Right lobe of liver (tissue), 6 donors: ENCODE results near the gene FXR2. TPM values are rescaled to one million over a fixed set of nuclear protein-coding genes. Genes with fewer than 3 reads are reported as not detected.

Experiments
- ATAC-seq, 4 donors: fragments of 200-7000 bp; cut with Tn5 transposase; one replicate each; pipeline ENCODE4 v1.9.1; 2020; ENCODE audit warnings: mild to moderate bottlenecking in 4 of 4, moderate library complexity in 4 of 4
- DNase-seq, 3 donors: peaks; one replicate each; pipeline ENCODE4 v3.0.0-alpha.2; 2020
- H3K27ac ChIP-seq, 3 donors: fragments of 200-600 bp; one replicate each; pipeline ENCODE4 v1.8.0; 2022
- H3K27me3 ChIP-seq, 2 donors: fragments of 200-600 bp; one replicate each; pipeline ENCODE4 v1.8.0; 2022
- H3K36me3 ChIP-seq, 4 donors: fragments of 200-600 bp; sonication (generic) in 1 of 4; one replicate each; pipeline versions ENCODE4 v1.5.1 to v1.8.0; 2017 to 2022; ENCODE audit warnings: control low read depth in 1 of 4
- H3K4me1 ChIP-seq, 4 donors: fragments of 200-600 bp; sonication (generic) in 1 of 4; one replicate each; pipeline versions ENCODE4 v1.5.1 to v1.8.0; 2017 to 2022; ENCODE audit warnings: control low read depth in 1 of 4
- H3K4me3 ChIP-seq, 3 donors: fragments of 200-600 bp; one replicate each; pipeline ENCODE4 v1.8.0; 2022
- H3K9me3 ChIP-seq, 4 donors: fragments of 200-600 bp; sonication (generic) in 1 of 4; one replicate each; pipeline versions ENCODE4 v1.5.1 to v1.8.0; 2017 to 2022; ENCODE audit warnings: control low read depth in 1 of 4
- POLR2A ChIP-seq: fragments of 450-650 bp; IDR thresholded peaks from one replicate; pipeline ENCODE4 v1.6.1; 2017; ENCODE audit warnings: antibody characterized with exemption, mild to moderate bottlenecking
- WGBS: methylation state at CpG from one replicate; pipeline ENCODE4 v1.1.6; 2018; ENCODE audit warnings: low coverage, low lambda C conversion rate; ENCODE audit not compliant: insufficient coverage; ENCODE audit errors: missing lambda C conversion rate; 5-methylcytosine and 5-hydroxymethylcytosine counted together
- intact Hi-C, 2 donors: fragments of 100-400 bp; cut with DNase I; formaldehyde crosslinking; loops; one replicate each; pipeline versions ENCODE4 v1.11.2 to v1.14.1; 2022
- total RNA-seq, 6 experiments: library from RNA; depleted of rRNA in 2 of 6; stranded (reverse); fragments of >200 nt in 2 of 6; fragmentation: NEBNext Ultra II Directional in 3 of 6; extraction: Animal tissue kit (Norgen Biotek cat#: 25700) in 3 of 6; gene quantifications; one replicate each; pipeline versions ENCODE4 v1.1.0 to v1.2.4, GENCODE V29; 2016 to 2023
- TF ChIP-seq, protein P1 (sequence below), 4 donors: fragments of 200-600 bp in 3 of 4; fragments of 450-650 bp in 1 of 4; IDR thresholded peaks; one replicate each; pipeline versions ENCODE4 v1.5.1 to v1.8.0; 2016 to 2022; ENCODE audit warnings: antibody characterized with exemption in 4 of 4, mild to moderate bottlenecking in 2 of 4
- donor health status: DM: no; HTN: yes; CAD: no.
- donor health status: DM: no; HTN: no; CAD: no.
- donor health status: DM: no; HTN: no; CAD: no.
- donor health status: DM: no; HTN: yes; CAD: no.
- donor health status: DM: no; HTN: yes; CAD: no.

Gene FXR2
- total RNA-seq, 6 experiments from 2014 or later, result 14.3 to 23.2 (median 16.7) TPM

DNA sequence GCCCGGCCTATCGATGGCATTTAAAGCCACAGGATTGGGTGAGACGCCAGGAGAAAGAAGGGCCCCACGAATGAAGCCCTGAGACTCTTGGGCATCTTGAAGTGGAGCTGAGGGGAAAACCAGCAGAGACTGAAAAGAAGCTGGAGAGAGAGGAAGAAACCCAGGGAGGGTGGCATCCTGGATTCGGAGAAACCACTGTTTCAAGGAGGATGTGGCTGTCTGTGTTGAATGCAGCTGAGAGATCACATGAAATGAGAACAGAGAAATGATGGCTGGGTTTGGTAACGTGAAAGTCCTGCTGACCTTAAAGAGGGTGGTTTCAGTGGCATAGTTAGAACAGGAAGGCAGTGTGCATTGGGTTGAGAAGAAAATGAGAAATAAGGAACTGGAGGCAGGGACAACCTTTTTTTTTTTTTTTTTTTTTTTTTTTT lies 62.1 kb downstream of the FXR2 start:
- H3K9me3 ChIP-seq, result no peaks in the 10 kb centered on the region
- TF ChIP-seq, protein P1, sequence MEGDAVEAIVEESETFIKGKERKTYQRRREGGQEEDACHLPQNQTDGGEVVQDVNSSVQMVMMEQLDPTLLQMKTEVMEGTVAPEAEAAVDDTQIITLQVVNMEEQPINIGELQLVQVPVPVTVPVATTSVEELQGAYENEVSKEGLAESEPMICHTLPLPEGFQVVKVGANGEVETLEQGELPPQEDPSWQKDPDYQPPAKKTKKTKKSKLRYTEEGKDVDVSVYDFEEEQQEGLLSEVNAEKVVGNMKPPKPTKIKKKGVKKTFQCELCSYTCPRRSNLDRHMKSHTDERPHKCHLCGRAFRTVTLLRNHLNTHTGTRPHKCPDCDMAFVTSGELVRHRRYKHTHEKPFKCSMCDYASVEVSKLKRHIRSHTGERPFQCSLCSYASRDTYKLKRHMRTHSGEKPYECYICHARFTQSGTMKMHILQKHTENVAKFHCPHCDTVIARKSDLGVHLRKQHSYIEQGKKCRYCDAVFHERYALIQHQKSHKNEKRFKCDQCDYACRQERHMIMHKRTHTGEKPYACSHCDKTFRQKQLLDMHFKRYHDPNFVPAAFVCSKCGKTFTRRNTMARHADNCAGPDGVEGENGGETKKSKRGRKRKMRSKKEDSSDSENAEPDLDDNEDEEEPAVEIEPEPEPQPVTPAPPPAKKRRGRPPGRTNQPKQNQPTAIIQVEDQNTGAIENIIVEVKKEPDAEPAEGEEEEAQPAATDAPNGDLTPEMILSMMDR (IDR thresholded peaks at IDR 0.05), result no peak
- peak; percentile 24 for TF ChIP-seq POLR2A
- no peak for DNase-seq
- H3K4me3 ChIP-seq, result no peak overlapping the region
- intact Hi-C loops, result no loop called here
- H3K36me3 ChIP-seq, result no peaks in the 10 kb centered on the region
- no peaks in the 10 kb centered on the region for H3K27me3 ChIP-seq
- peaks cover 0 to 4% (median 0%) of the 10 kb centered on the region in 4 donors for H3K4me1 ChIP-seq
- WGBS, result 49% methylated on average over 5 of the region's 6 CpGs
- no peak overlapping the region for H3K27ac ChIP-seq
- ATAC-seq, result peak in 2 of 4 donors; percentile 36 to 48

DNA sequence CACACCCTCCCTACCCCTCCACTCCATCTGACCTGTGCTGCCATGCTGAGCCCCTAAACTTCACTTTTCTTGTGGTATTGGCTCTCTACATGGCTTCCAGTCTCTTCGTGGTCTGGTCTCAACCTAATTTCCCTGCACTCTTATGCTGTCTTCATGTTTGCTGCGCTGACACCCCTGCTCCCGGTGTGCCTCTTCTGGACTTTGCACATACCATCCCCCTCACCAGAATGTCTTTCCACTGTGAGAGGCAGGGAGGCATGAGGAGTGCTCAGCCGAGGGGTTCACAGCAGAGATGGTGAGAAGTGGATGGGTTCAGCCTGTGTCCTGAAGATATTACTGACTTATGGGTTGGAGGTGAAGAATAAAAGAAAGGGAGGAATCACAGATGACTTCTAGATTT lies 63.3 kb downstream of the FXR2 start:
- Histone ChIP-seq H3K27me3 (no peaks in the 10 kb centered on the region), H3K36me3 (no peaks in the 10 kb centered on the region), H3K9me3 (no peaks in the 10 kb centered on the region), H3K4me3 (no peak overlapping the region), H3K4me1 (peaks cover 0 to 4% (median 0%) of the 10 kb centered on the region in 4 donors), H3K27ac (no peak overlapping the region)
- DNase-seq (no peak), ATAC-seq (no peak)
- no peak for TF ChIP-seq POLR2A
- TF ChIP-seq, protein P1 (IDR thresholded peaks at IDR 0.05), result no peak
- 78% methylated on average over 4 of the region's 4 CpGs for WGBS
- intact Hi-C loops, result no loop called here

DNA sequence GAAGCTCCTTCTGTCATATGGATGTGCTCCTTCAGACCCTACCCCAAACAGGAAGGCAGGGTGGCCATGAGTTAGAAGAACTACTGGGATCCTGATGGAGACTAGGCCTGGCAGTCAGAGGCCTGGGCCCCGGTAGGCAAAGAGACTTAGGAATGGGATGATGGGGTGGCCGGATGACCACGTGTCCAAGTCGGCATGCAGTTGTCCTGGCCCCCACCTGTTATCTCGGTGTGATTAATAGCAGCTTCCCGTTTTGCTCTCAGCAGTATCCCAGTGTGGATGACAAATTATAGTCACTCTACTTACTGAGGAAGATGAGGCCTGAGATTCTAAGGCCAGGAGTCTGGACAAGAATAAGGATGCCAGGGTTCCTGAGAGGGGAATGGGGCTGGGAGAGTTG lies 64.4 kb downstream of the FXR2 start:
- DNase-seq (no peak), ATAC-seq (no peak)
- Histone ChIP-seq H3K9me3 (no peaks in the 10 kb centered on the region), H3K27ac (no peak overlapping the region), H3K4me3 (no peak overlapping the region), H3K27me3 (no peaks in the 10 kb centered on the region), H3K36me3 (no peaks in the 10 kb centered on the region), H3K4me1 (peaks cover 0 to 4% (median 0%) of the 10 kb centered on the region in 4 donors)
- WGBS, result no CpG with 5 or more reads among the region's 6 CpGs
- no peak for TF ChIP-seq POLR2A
- TF ChIP-seq, protein P1 (IDR thresholded peaks at IDR 0.05), result no peak
- intact Hi-C loops, result no loop called here

DNA sequence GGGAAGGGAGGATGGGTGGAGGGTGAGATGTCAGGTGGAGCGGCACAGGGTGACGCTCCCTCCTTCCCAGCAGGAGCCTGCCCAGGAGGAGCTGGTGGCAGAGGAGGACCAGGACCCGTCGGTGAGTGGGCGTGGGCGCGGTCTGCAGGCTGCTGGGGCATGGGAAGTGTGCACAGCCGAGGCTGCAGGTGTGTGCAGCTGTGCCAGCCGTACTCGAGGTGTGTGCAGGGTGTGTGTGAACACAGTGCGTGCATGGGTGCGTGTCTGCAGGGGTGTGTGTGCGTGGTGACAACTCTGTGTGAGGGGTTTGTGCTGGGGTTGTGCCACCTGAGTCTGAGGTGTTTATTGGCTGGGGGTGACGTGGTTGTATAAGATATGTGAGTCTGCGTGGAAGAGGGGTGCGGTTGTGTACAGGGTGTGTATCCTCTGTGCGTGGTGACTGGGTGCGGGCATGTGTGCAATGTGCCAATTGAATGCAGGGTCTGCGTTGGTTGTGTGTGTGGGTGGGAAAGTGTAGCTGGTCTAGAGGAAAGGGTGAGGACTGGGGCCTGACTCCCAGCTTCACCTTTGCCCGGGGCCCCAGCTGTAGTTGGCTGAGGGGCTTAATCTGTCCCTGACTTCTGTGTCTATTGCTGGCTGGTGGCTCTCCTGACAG lies 65.2 kb downstream of the FXR2 start:
- intact Hi-C loops, result no loop called here
- peak overlapping the region; percentile 53 to 70 (median 68) for H3K27ac ChIP-seq
- H3K4me1 ChIP-seq, result peaks cover 0 to 4% (median 0%) of the 10 kb centered on the region in 4 donors
- peak overlapping the region; percentile 55 to 71 (median 58) for H3K4me3 ChIP-seq
- no peaks in the 10 kb centered on the region for H3K9me3 ChIP-seq
- DNase-seq, result no peak
- H3K36me3 ChIP-seq, result no peaks in the 10 kb centered on the region
- 48% methylated on average over 8 of the region's 20 CpGs for WGBS
- no peak for TF ChIP-seq POLR2A
- TF ChIP-seq, protein P1 (IDR thresholded peaks at IDR 0.05), result no peak
- ATAC-seq, result peak; percentile 38 to 54 (median 51)
- H3K27me3 ChIP-seq, result no peaks in the 10 kb centered on the region
